ENCODE measurements around the gene RBM28. TPM values are rescaled to one million over a fixed set of nuclear protein-coding genes. Genes with fewer than 3 reads are reported as not detected.

Gene RBM28
- polyA plus RNA-seq, 1 donor (not counting 4 experiments of a cell fraction or from before 2014, with no cell fraction given): 36.4 TPM

GRCh38 chr7:128384726-128385125, 41.0 kb upstream of the RBM28 start:
- no peak for TF ChIP-seq EZH2 (IDR thresholded peaks at IDR 0.05; ENCODE audit: low read length)
- TF ChIP-seq CTCF (optimal IDR thresholded peaks at IDR 0.05 in 1 of 3, IDR thresholded peaks at IDR 0.05 in 1 of 3, conservative IDR thresholded peaks at IDR 0.05 in 1 of 3; ENCODE audit: extremely low read depth in 1 of 3, insufficient read depth in 2 of 3, low read length in 3 of 3): no peak
- DNase-seq (ENCODE audit: low read depth, low spot score) (no peak), FAIRE-seq (no peak)
- dilution Hi-C loops (cut with MboI; ENCODE audit: extremely low pct_ligation_motif_present, low sequenced_read_pairs): no loop called here
- H3K9me3 ChIP-seq (ENCODE audit: control insufficient read depth, low read depth, low read length): no peaks in the 10 kb centered on the region
- no peak overlapping the region for H3K27ac ChIP-seq (ENCODE audit: control insufficient read depth, insufficient read depth, low read length)
- no peaks in the 10 kb centered on the region for H4K20me1 ChIP-seq (ENCODE audit: control insufficient read depth, extremely low read depth, insufficient read depth, low read length)
- H3K4me1 ChIP-seq (ENCODE audit: control insufficient read depth, extremely low read depth, insufficient read depth, low read length): peaks cover 6% of the 10 kb centered on the region
- no peaks in the 10 kb centered on the region for H3K79me2 ChIP-seq (ENCODE audit: control insufficient read depth, insufficient read depth, low read length)
- no peak overlapping the region for H3K4me3 ChIP-seq (ENCODE audit: control insufficient read depth in 2 of 3, extremely low read depth in 1 of 3, insufficient read depth in 2 of 3, low read depth in 1 of 3, low read length in 3 of 3)
- H3K36me3 ChIP-seq (ENCODE audit: control insufficient read depth in 2 of 2, extremely low read depth in 1 of 2, insufficient read depth in 2 of 2, low read length in 2 of 2): no peaks in the 10 kb centered on the region
- no peaks in the 10 kb centered on the region for H3K9me1 ChIP-seq (ENCODE audit: control insufficient read depth, extremely low read depth, insufficient read depth, low read length)
- no peak overlapping the region for H3K4me2 ChIP-seq (ENCODE audit: control insufficient read depth, extremely low read depth, insufficient read depth, low read depth, low read length)
- H3K27me3 ChIP-seq (ENCODE audit: control insufficient read depth, extremely low read depth, insufficient read depth, low read length): peaks cover 16% of the 10 kb centered on the region
- no peak overlapping the region for H2AFZ ChIP-seq (ENCODE audit: control insufficient read depth, low read length)
- H3K9ac ChIP-seq (ENCODE audit: control insufficient read depth, extremely low read depth, insufficient read depth, low read length): no peak overlapping the region

GRCh38 chr7:128383776-128384175, 40.1 kb upstream of the RBM28 start:
- no peak for FAIRE-seq
- Histone ChIP-seq H3K79me2 (ENCODE audit: control insufficient read depth, insufficient read depth, low read length) (no peaks in the 10 kb centered on the region), H4K20me1 (ENCODE audit: control insufficient read depth, extremely low read depth, insufficient read depth, low read length) (no peaks in the 10 kb centered on the region), H3K4me3 (ENCODE audit: control insufficient read depth in 2 of 3, extremely low read depth in 1 of 3, insufficient read depth in 2 of 3, low read depth in 1 of 3, low read length in 3 of 3) (no peak overlapping the region), H3K9ac (ENCODE audit: control insufficient read depth, extremely low read depth, insufficient read depth, low read length) (no peak overlapping the region), H3K27ac (ENCODE audit: control insufficient read depth, insufficient read depth, low read length) (no peak overlapping the region), H3K9me3 (ENCODE audit: control insufficient read depth, low read depth, low read length) (no peaks in the 10 kb centered on the region), H3K27me3 (ENCODE audit: control insufficient read depth, extremely low read depth, insufficient read depth, low read length) (peaks cover 10% of the 10 kb centered on the region), H2AFZ (ENCODE audit: control insufficient read depth, low read length) (no peak overlapping the region), H3K4me1 (ENCODE audit: control insufficient read depth, extremely low read depth, insufficient read depth, low read length) (peaks cover 6% of the 10 kb centered on the region), H3K9me1 (ENCODE audit: control insufficient read depth, extremely low read depth, insufficient read depth, low read length) (no peaks in the 10 kb centered on the region), H3K36me3 (ENCODE audit: control insufficient read depth in 2 of 2, extremely low read depth in 1 of 2, insufficient read depth in 2 of 2, low read length in 2 of 2) (no peaks in the 10 kb centered on the region), H3K4me2 (ENCODE audit: control insufficient read depth, extremely low read depth, insufficient read depth, low read depth, low read length) (no peak overlapping the region)
- no peak for DNase-seq (ENCODE audit: low read depth, low spot score)
- dilution Hi-C loops (cut with MboI; ENCODE audit: extremely low pct_ligation_motif_present, low sequenced_read_pairs): no loop called here
- TF ChIP-seq CTCF (optimal IDR thresholded peaks at IDR 0.05 in 1 of 3, IDR thresholded peaks at IDR 0.05 in 1 of 3, conservative IDR thresholded peaks at IDR 0.05 in 1 of 3; ENCODE audit: extremely low read depth in 1 of 3, insufficient read depth in 2 of 3, low read length in 3 of 3): no peak
- TF ChIP-seq EZH2 (IDR thresholded peaks at IDR 0.05; ENCODE audit: low read length): no peak

Data from keratinocyte (primary cell).